OCI-LY1 (cell line): Measurements from ENCODE around the gene RBM20.
"Not testable (repeated sequence)": the region's sequence is repeated elsewhere in the genome, so short reads cannot be mapped to it uniquely, and the experiment has no call there.

Experiments
- H2AFZ ChIP-seq: fragments of 200-600 bp; sonication (generic), shearing (Covaris generic); 2 replicates; pipeline ENCODE4 v1.6.0; 2014; ENCODE audit warnings: antibody characterized with exemption, mild to moderate bottlenecking, low read length
- H3F3A ChIP-seq: fragments of 200-600 bp; sonication (generic), shearing (Covaris generic); 2 replicates; pipeline ENCODE4 v1.6.0; 2014; ENCODE audit warnings: mild to moderate bottlenecking, antibody characterized with exemption, low read length, moderate library complexity; ENCODE audit not compliant: insufficient read depth
- H3K27ac ChIP-seq: fragments of 200-600 bp; sonication (generic); 2 replicates; pipeline ENCODE4 v1.5.1; 2014; ENCODE audit warnings: low read length, mixed run types, mild to moderate bottlenecking, low read depth; ENCODE audit not compliant: poor library complexity, severe bottlenecking
- H3K27me3 ChIP-seq: fragments of 200-600 bp; sonication (generic); 2 replicates; pipeline ENCODE4 v1.6.0; 2014; ENCODE audit warnings: antibody characterized with exemption, mild to moderate bottlenecking, low read length, moderate library complexity; ENCODE audit not compliant: insufficient read depth
- H3K36me3 ChIP-seq: fragments of 200-600 bp; sonication (generic); 2 replicates; pipeline ENCODE4 v1.6.1; 2014; ENCODE audit warnings: mild to moderate bottlenecking, antibody characterized with exemption, low read length, moderate library complexity, mixed read lengths; ENCODE audit not compliant: insufficient read depth
- H3K4me1 ChIP-seq: fragments of 200-600 bp; sonication (generic); 2 replicates; pipeline ENCODE4 v1.5.1; 2014; ENCODE audit warnings: mild to moderate bottlenecking, low read length, moderate library complexity; ENCODE audit not compliant: insufficient read depth, severe bottlenecking
- H3K4me2 ChIP-seq: fragments of 200-600 bp; sonication (generic), shearing (Covaris generic); 2 replicates; pipeline ENCODE4 v1.6.1; 2014; ENCODE audit warnings: low read length
- H3K4me3 ChIP-seq: fragments of 200-600 bp; sonication (generic); 2 replicates; pipeline ENCODE4 v1.5.1; 2014; ENCODE audit warnings: low read length, low read depth, mild to moderate bottlenecking, mixed read lengths; ENCODE audit not compliant: poor library complexity, severe bottlenecking
- H3K79me2 ChIP-seq: fragments of 200-600 bp; shearing (Covaris generic); 2 replicates; pipeline ENCODE4 v1.6.1; 2016; ENCODE audit warnings: mixed run types, low read length, mixed read lengths; ENCODE audit not compliant: insufficient read depth
- H3K9ac ChIP-seq: fragments of 200-600 bp; sonication (generic), shearing (Covaris generic); 2 replicates; pipeline ENCODE4 v1.6.1; 2014; ENCODE audit warnings: mild to moderate bottlenecking, low read length, mixed read lengths
- H3K9me2 ChIP-seq: fragments of 200-600 bp; sonication (generic), shearing (Covaris generic); 2 replicates; pipeline ENCODE4 v1.6.1; 2014; ENCODE audit warnings: low read depth, mild to moderate bottlenecking, low read length, mixed read lengths
- H3K9me3 ChIP-seq: fragments of 200-600 bp; shearing (Covaris generic); 2 replicates; pipeline ENCODE4 v1.6.1; 2014; ENCODE audit warnings: low read length, mixed read lengths
- H4K20me1 ChIP-seq: fragments of 200-600 bp; sonication (generic), shearing (Covaris generic); 2 replicates; pipeline ENCODE4 v1.6.0; 2016; ENCODE audit warnings: mild to moderate bottlenecking, low read length; ENCODE audit not compliant: insufficient read depth
- EZH2 ChIP-seq: fragments of 200-600 bp; sonication (generic), shearing (Covaris generic); IDR thresholded peaks from 2 replicates; pipeline ENCODE4 v1.8.0; 2017; ENCODE audit warnings: borderline replicate concordance, mixed run types, mild to moderate bottlenecking, antibody characterized with exemption, low read length, moderate library complexity, mixed read lengths
- TF ChIP-seq, protein P1 (sequence below): fragments of 200-600 bp; sonication (generic), shearing (Covaris generic); IDR thresholded peaks from 2 replicates; pipeline ENCODE4 v1.5.1; 2017; ENCODE audit warnings: mild to moderate bottlenecking, antibody characterized with exemption, low read length, moderate library complexity, mixed read lengths

Gene RBM20

DNA sequence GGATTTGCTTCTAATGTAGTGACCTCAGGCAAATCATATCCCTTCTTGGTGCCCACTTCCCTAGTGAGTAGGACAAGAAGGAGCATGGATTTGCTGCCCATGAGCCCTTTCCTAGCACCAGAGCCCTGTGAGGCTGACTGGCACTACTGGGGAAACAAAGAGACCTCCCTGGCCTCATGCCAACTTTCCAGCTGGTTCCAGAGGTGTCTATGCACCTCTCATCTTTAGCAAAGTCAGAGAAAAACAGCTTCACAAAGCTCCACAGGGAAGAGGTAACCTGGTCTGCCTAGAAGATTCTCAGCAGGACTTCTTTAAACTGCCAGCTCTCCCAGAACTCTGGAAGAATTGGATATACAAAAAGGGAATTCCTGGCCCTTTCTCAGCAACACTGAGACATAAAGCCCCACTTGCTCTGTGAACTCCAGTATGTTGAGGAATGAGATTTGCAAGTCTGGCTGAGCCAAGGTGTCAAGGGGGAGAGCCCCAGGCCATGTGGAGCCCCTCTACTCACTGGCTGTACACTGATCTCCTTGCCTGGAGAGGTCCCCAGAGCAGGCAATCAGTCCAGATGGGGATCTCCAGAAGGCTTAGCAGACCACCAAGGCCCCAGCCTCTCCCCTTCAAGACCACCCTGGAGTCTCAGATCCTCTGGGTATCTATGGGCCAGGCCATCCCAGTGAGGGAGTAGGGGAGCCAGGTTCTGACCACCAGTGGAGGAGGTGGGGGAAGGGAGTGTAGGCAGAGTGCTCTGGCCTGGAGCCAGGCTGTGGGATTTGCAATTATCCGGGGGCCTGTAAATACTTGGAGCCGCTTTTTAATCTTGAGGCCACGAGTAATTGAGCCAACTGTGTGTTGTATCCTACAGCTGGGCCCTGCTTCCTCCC, 24.4 kb upstream of the RBM20 start:
- H3K9ac ChIP-seq: peak overlapping the region; percentile 74; the same call in 1 of the 2 replicates
- H2AFZ ChIP-seq: no peak overlapping the region
- TF ChIP-seq EZH2: no peak
- TF ChIP-seq, protein P1, sequence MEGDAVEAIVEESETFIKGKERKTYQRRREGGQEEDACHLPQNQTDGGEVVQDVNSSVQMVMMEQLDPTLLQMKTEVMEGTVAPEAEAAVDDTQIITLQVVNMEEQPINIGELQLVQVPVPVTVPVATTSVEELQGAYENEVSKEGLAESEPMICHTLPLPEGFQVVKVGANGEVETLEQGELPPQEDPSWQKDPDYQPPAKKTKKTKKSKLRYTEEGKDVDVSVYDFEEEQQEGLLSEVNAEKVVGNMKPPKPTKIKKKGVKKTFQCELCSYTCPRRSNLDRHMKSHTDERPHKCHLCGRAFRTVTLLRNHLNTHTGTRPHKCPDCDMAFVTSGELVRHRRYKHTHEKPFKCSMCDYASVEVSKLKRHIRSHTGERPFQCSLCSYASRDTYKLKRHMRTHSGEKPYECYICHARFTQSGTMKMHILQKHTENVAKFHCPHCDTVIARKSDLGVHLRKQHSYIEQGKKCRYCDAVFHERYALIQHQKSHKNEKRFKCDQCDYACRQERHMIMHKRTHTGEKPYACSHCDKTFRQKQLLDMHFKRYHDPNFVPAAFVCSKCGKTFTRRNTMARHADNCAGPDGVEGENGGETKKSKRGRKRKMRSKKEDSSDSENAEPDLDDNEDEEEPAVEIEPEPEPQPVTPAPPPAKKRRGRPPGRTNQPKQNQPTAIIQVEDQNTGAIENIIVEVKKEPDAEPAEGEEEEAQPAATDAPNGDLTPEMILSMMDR: no peak

DNA sequence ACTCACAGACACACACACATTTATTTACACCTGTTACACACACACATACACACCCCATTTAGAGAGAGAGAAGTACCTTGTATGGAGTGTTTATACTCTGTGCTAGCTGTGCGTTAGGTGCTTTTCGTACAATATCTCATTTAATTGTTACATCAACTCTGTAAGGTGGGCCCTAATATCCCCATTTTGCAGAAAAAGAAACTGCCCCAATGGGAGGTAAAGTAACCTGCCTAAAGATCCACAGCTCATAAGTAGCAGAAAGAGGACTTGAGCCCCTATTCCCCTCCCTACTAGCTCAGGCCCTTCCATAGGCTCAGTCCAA, 23.8 kb upstream of the RBM20 start:
- Histone ChIP-seq H3K36me3 (no peaks in the 10 kb centered on the region), H3K9ac (no peak overlapping the region; the same call in 1 of the 2 replicates), H3K9me2 (no peaks in the 10 kb centered on the region), H3K4me2 (no peak overlapping the region), H3K9me3 (no peaks in the 10 kb centered on the region), H2AFZ (no peak overlapping the region), H3K79me2 (no peaks in the 10 kb centered on the region), H4K20me1 (no peaks in the 10 kb centered on the region), H3K4me3 (no peak overlapping the region), H3K27ac (peak overlapping the region; percentile 95), H3K27me3 (no peaks in the 10 kb centered on the region), H3F3A (no peaks in the 10 kb centered on the region), H3K4me1 (peaks cover 41% of the 10 kb centered on the region)
- TF ChIP-seq EZH2: no peak
- TF ChIP-seq, protein P1: no peak

More for the DNA sequence above, 24.4 kb upstream of the RBM20 start:
- Histone ChIP-seq H3K9me2 (no peaks in the 10 kb centered on the region), H3K27ac (peak overlapping the region; percentile 95), H3K79me2 (no peaks in the 10 kb centered on the region), H3K9me3 (no peaks in the 10 kb centered on the region), H3K36me3 (no peaks in the 10 kb centered on the region), H3F3A (no peaks in the 10 kb centered on the region), H3K27me3 (no peaks in the 10 kb centered on the region), H4K20me1 (no peaks in the 10 kb centered on the region), H3K4me2 (peak overlapping the region; percentile 74; the same call in 1 of the 2 replicates), H3K4me3 (peak overlapping the region; percentile 56), H3K4me1 (peaks cover 47% of the 10 kb centered on the region)

- H3K27ac ChIP-seq, H3K9me3 ChIP-seq, H2AFZ ChIP-seq, H3K4me3 ChIP-seq, H3K36me3 ChIP-seq, H3F3A ChIP-seq, H3K79me2 ChIP-seq, H3K4me2 ChIP-seq, H4K20me1 ChIP-seq, H3K9ac ChIP-seq, H3K9me2 ChIP-seq, H3K27me3 ChIP-seq: not testable (repeated sequence)
- peaks cover 25% of the 10 kb centered on the region for H3K4me1 ChIP-seq
These were observed 20.8 kb upstream of the RBM20 start for GRCh38 chr10:110623316-110623715.
